Smooth muscle cell (in vitro differentiated cells): ENCODE results near the gene PANK3. TPM values are rescaled to one million over a fixed set of nuclear protein-coding genes. Genes with fewer than 3 reads are reported as not detected.

ENCODE experiments used
- DNase-seq: peaks from one replicate; lab custom pipeline; 2025; ENCODE audit not compliant: unreplicated experiment; lab: John Stamatoyannopoulos, UW
- H2AFZ ChIP-seq: fragments of 200-600 bp; sonication (generic); 2 replicates; pipeline ENCODE4 v1.6.0; 2016; ENCODE audit warnings: antibody characterized with exemption, low read depth, mild to moderate bottlenecking
- H3F3A ChIP-seq: fragments of 200-600 bp; sonication (generic); 2 replicates; pipeline ENCODE4 v1.6.0; 2017; ENCODE audit warnings: antibody characterized with exemption, low read depth
- H3K27ac ChIP-seq: fragments of 200-600 bp; sonication (generic); 2 replicates; pipeline ENCODE4 v1.5.1; 2016; ENCODE audit warnings: low read depth, mild to moderate bottlenecking
- H3K27me3 ChIP-seq: fragments of 200-600 bp; sonication (generic); 2 replicates; pipeline ENCODE4 v1.6.1; 2016; ENCODE audit warnings: low read depth, mild to moderate bottlenecking
- H3K36me3 ChIP-seq: fragments of 200-600 bp; sonication (generic); 2 replicates; pipeline ENCODE4 v1.5.1; 2016; ENCODE audit warnings: low read depth
- H3K4me1 ChIP-seq: fragments of 200-600 bp; sonication (generic); 2 replicates; pipeline ENCODE4 v1.5.1; 2016; ENCODE audit warnings: low read depth
- H3K4me2 ChIP-seq: fragments of 200-600 bp; sonication (generic); 2 replicates; pipeline ENCODE4 v1.6.0; 2016; ENCODE audit warnings: mild to moderate bottlenecking
- H3K4me3 ChIP-seq: fragments of 200-600 bp; sonication (generic); 2 replicates; pipeline ENCODE4 v1.5.1; 2016; ENCODE audit warnings: mild to moderate bottlenecking
- H3K79me2 ChIP-seq: fragments of 200-600 bp; sonication (generic); 2 replicates; pipeline ENCODE4 v1.6.0; 2016; ENCODE audit warnings: low read depth, mild to moderate bottlenecking
- H3K9ac ChIP-seq: fragments of 200-600 bp; sonication (generic); 2 replicates; pipeline ENCODE4 v1.6.0; 2016; ENCODE audit warnings: low read depth
- H3K9me3 ChIP-seq: fragments of 200-600 bp; sonication (generic); replicated peaks from 2 replicates; pipeline ENCODE4 v1.5.1; 2016; ENCODE audit warnings: low read depth
- H4K20me1 ChIP-seq: fragments of 200-600 bp; sonication (generic); 2 replicates; pipeline ENCODE4 v1.6.0; 2016; ENCODE audit warnings: low read depth
- CTCF ChIP-seq: fragments of 200-600 bp; sonication (generic); IDR thresholded peaks from 2 replicates; pipeline ENCODE4 v1.5.1; 2017; ENCODE audit warnings: borderline replicate concordance, mild to moderate bottlenecking, antibody characterized with exemption; ENCODE audit not compliant: insufficient read depth, poor library complexity, severe bottlenecking
- WGBS: methylation state at CpG from one replicate; pipeline ENCODE4 v1.1.7; 2016; ENCODE audit warnings: low lambda C conversion rate; 5-methylcytosine and 5-hydroxymethylcytosine counted together
- polyA plus RNA-seq: library from polyadenylated mRNA; unstranded; fragments of >200 nt; fragmentation: Nextera tagmentation; extraction: Ambion mirVana; gene quantifications from 2 replicates; pipeline ENCODE4 v1.2.1, GENCODE V29; 2016
- total RNA-seq: library from RNA; depleted of rRNA; stranded (reverse); fragments of >200 nt; gene quantifications from 2 replicates; pipeline ENCODE4 v1.2.3, GENCODE V29; 2014

PANK3 gene
- total and polyA plus RNA-seq, 2 experiments from 2014 or later = 15.8 to 52.5 TPM

- peaks cover 4% of the 10 kb centered on the region for H3K4me1 ChIP-seq
- no peaks in the 10 kb centered on the region for H3K36me3 ChIP-seq
- no peak overlapping the region for H3K27ac ChIP-seq
- H3F3A ChIP-seq = peaks cover 4% of the 10 kb centered on the region
- peak overlapping the region; percentile 50 for H3K4me3 ChIP-seq
- peaks cover 13% of the 10 kb centered on the region for H3K27me3 ChIP-seq
- H3K9ac ChIP-seq = no peak overlapping the region
- no peak for TF ChIP-seq CTCF
- no peaks in the 10 kb centered on the region for H3K79me2 ChIP-seq
- H4K20me1 ChIP-seq = peaks cover 4% of the 10 kb centered on the region
- DNase-seq = no peak
- no peaks in the 10 kb centered on the region for H3K9me3 ChIP-seq
- no peak overlapping the region for H2AFZ ChIP-seq
- WGBS = 44% methylated on average over 58 of the region's 125 CpGs
- H3K4me2 ChIP-seq = peak overlapping the region; percentile 90
Observed at GRCh38 chr5:168529374-168530234, 49.6 kb downstream of the PANK3 start.

GRCh38 chr5:168528521-168529373 is 50.4 kb downstream of the PANK3 start, which contains the start of gene FBLL1:
Gene FBLL1, plus strand, starts transcription at chr5:168529305. Its CDS starts 200 bp downstream, at chr5:168529505.
- peak within 1 kb of the TSS; percentile 50 for H3K4me3 ChIP-seq
- no peak within 1 kb of the TSS for H3K27ac ChIP-seq
- no peaks in the 10 kb centered on the region for H3K36me3 ChIP-seq
- H3K4me1 ChIP-seq = peaks cover 4% of the 10 kb centered on the region
- H3K79me2 ChIP-seq = no peaks in the 10 kb centered on the region
- peaks cover 4% of the 10 kb centered on the region for H4K20me1 ChIP-seq
- peaks cover 4% of the 10 kb centered on the region for H3F3A ChIP-seq
- no peaks in the 10 kb centered on the region for H3K9me3 ChIP-seq
- WGBS = 25% methylated on average over 22 of the region's 38 CpGs
- H2AFZ ChIP-seq = no peak within 1 kb of the TSS
- TF ChIP-seq CTCF = no peak
- peaks cover 13% of the 10 kb centered on the region for H3K27me3 ChIP-seq
- no peak within 1 kb of the TSS for H3K9ac ChIP-seq
- H3K4me2 ChIP-seq = peak within 1 kb of the TSS; percentile 90
- DNase-seq = peak; percentile 14

- H3K36me3 ChIP-seq = no peaks in the 10 kb centered on the region
- H3K4me2 ChIP-seq = no peak overlapping the region
- peaks cover 4% of the 10 kb centered on the region for H3F3A ChIP-seq
- H3K4me1 ChIP-seq = peaks cover 4% of the 10 kb centered on the region
- no peak overlapping the region for H3K4me3 ChIP-seq
- no peak overlapping the region for H2AFZ ChIP-seq
- H3K9me3 ChIP-seq = no peaks in the 10 kb centered on the region
- H3K27me3 ChIP-seq = peaks cover 13% of the 10 kb centered on the region
- H3K79me2 ChIP-seq = no peaks in the 10 kb centered on the region
- no peak overlapping the region for H3K27ac ChIP-seq
- peaks cover 4% of the 10 kb centered on the region for H4K20me1 ChIP-seq
- no peak for DNase-seq
- no peak overlapping the region for H3K9ac ChIP-seq
- no peak for TF ChIP-seq CTCF
- WGBS = 90% methylated on average over 4 of the region's 4 CpGs
Observed at GRCh38 chr5:168527756-168528295, 51.3 kb downstream of the PANK3 start.
